ENCODE measurements around the gene RETSAT.
"Not testable (repeated sequence)": the region's sequence is repeated elsewhere in the genome, so short reads cannot be mapped to it uniquely, and the experiment has no call there.

RETSAT gene

DNA sequence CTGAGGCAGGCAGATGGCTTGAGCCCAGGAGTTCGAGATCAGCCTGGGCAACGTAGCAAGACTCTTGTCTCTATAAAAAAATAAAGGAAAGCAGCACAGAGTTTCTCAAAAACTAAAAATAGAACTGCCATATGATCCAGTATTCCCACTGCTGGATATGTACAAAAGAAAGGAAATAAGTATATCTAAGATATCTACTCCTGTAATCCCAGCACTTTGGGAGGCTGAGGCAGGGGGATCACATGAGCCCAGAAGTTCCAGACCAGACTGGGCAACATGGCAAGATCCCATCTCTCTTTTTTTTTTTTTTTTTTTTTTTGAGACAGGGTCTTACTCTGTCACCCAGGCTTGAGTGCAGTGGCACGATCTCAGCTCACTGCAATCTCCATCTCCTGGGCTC, 24.6 kb downstream of the RETSAT start:
- DNase-seq = not testable (repeated sequence)

DNA sequence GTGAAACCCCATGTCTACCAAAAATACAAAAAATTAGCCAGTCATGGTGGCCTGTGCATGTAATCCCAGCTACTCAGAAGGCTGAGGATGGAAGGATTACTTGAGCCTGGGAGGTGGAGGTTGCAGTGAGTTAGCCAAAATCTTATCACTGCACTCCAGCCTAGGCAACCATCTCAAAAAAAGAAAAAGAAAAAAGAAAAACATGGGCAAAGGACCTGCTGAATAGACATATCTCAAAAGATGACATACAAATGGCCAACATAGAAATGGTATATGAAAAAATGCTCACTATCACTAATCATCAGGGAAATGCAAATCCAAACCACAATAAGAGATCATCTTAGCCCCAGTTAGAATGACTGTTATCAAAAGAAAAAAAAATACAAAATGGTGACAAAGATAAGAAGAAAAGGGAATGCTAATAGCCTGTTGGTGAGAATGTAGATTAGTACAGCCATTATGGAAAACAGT, 25.1 kb downstream of the RETSAT start:
- DNase-seq = no peak

DNA sequence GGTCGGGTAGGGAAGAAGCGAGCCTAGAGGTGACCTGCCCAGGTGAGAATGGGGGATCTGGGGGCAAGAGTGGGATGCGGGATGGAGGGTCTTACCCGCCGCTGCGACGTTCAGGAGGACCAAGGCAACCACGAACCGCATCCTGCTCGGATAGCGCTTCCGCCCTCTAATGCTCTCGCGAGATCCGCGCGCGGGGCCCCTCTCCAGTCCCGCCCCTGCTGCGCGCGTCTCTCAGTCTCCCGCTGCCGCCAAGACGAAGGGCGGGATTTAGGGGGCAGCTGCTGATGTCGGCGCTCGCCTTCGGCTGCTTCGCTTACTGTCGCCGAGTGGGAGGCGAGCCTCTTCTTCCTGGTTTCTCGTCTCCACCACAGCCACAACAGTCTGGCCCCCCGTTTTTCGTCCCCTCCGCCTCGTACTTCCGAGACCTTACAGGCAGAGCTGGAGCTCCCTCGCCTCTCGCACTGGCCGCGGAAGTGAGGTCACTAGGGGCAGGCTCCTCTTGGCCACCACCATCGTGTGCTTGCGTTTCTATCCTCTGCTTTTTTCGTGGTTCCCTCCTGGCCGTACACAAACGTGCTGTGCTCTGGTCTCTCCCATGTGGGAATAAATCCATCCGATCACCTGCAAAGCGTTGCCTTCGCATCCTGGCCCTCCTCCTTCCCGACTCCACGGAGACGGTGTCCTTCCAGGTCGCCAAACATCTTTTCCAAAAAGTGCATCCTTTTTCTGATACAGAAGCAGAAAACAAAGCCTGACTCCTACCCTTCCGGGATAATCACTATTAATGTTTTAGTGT, 26.3 kb downstream of the RETSAT start, which contains the start of gene TGOLN2:
TSS of gene TGOLN2 (minus strand) at position 168 of the 796 bp plus-strand sequence. CDS start at position 141, 27 bp downstream.
- peak; percentile 93 for DNase-seq

DNA sequence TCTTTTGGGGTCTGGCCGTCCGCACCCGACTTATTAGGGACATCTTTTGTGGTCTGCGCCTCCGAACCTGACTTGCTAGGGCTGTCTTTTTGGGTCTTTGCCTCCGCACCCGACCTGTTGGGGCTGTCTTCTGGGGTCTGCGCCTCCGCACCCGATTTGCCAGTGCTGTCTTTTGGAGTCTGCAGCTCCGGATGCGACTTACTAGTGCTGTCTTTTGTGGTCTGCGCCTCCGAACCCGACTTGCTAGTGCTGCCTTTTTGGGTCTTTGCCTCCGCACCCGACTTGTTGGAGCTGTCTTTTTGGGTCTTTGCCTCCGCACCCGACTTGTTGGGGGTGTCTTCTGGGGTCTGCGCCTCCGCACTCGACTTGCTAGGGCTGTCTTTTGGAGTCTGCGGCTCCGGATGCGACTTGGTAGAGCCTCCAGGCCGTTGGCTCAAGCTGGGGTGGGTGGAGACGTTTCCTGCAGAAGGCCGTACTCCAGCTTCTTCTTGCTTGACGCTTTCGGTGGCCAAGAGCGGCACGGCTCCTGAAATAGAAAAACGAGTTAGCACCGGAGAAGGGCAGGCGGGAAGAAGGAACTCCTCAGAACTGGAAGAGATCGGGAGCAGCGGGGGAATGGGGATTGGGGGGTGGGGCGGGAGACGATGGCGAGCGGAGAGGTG, 27.0 kb downstream of the RETSAT start:
- DNase-seq = peak; percentile 62

DNA sequence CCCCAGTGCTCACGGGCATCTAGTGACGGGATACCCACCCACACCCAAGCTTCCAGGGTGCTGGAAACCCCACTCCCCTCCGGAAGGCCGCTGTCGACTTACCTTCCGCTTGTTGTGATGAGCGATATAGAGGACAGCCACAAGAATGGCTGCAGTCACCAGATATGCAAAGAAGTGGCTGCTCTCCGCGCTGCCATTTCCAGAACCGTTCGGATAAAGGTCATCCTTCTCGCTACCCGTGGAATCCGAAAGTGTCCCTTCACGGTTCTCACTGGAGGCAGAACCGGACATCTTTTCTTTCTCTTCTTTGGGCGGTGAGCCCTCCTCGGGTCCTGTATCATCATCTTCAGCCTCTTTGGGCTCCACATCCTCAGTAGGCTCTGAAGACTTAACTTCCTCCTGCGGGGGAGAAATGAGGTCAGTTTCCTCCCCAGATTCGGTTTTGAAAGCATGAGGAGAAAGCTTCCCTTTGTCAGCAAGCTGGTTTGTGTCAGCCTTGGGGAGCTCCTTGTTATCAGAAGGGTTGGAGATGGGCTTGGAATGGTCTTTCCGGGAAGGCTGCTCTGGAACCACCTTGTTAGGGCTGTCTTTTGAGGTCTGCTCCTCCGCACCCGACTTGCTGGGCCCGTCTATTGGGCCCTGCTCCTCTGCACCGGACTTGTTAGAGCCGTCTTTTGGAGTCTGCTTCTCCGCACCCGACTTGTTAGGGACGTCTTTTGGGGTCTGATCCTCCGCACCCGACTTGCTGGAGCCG, 27.7 kb downstream of the RETSAT start:
- peak; percentile 31 for DNase-seq

DNA sequence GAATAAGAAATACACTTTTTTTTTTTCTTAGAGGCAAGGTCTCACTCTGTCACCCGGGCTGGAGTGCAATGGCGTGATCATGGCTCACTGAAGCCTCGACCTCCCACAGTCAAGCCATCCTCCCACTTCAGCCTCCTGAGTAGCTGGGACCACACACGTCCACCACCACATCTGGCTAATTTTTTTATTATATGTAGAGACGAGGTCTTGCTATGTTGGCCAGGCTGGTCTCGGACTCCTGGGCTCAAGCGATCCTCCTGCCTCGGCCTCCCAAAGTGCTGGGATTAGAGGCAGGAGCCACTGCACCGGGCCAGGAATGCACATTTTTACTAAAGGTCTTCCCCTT, 28.9 kb downstream of the RETSAT start:
- no peak for DNase-seq

DNA sequence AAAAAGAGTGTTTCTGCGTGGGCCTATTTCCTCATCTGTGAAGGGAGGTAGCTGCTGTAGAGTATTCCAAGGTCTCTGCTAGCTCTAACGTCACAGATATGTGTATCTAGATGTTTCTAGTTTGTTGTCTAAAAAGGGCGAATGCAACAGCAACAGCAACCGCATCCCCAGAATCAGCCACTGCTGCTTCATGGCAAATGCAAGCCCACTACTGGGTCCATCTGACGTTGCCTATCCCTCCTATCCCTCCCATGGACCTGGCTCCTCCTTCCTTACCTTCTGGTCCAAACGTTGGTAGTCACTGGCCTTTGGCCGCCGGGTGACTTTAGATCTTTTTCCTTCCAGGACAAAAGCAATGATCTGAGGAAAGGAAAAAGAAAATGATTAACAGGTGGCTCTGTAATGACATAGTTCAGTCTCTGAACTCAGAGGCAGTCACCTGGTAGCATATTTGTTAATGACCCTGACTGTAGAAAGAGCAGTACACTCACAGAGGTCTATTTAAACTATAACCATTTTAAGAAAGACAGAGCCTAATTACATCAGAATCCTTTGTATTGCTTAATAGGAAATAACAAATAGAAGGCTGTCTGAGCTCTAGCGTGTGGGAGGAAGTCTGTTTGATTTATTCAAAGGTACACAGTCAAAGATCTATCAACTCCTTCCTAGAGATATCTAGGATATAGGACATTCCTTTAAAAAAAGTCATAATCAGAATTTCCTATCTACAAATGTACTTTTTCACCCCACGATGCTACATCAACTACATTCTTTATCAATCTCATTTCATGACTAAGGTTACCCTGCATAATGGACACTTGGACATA, 29.5 kb downstream of the RETSAT start:
- no peak for DNase-seq

DNA sequence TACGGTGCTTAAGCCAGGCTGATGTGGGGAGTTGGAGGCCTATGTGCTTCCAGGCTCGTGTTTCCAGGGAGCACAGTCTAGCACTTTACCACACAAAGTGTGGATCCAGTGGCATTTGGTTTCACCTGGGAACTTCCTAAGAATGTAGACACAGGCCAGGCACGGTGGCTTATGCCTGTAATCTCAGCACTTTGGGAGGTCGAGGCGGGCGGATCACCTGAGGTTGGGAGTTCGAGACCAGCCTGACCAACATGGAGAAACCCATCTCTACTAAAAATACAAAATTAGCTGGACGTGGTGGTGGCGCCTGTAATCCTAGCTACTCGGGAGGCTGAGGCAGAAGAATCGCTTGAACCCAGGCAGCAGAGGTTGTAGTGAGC, 30.4 kb downstream of the RETSAT start:
- not testable (repeated sequence) for DNase-seq

DNA sequence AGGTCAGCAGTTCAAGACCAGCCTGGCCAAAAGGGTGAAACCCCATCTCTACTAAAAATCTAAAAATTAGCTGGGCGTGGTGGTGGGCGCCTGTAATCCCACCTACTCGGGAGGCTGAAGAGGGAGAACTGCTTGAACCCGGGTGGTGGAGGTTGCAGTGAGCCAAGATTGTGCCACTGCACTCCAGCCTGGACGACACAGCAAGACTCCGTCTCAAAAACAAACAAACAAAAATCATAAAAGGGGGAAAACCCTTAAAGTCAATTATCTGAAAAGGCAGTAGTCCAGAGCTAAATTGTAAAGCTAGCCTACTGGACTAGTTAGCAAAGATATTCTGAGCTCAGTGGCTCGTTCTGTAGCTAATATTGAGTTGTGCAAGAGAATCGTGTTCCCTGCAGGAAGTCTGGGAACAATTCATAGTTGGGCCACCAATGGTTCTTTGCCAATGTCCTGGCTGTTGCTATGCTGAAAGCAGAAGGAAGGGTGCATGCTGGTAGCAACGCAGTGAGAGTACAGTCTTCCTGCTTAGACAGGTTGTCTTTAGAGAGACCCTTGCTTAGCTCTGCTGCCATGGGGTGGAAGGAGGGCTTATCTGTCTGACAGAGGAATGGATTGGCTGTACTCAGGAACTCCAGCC, 30.9 kb downstream of the RETSAT start:
- no peak for DNase-seq

DNA sequence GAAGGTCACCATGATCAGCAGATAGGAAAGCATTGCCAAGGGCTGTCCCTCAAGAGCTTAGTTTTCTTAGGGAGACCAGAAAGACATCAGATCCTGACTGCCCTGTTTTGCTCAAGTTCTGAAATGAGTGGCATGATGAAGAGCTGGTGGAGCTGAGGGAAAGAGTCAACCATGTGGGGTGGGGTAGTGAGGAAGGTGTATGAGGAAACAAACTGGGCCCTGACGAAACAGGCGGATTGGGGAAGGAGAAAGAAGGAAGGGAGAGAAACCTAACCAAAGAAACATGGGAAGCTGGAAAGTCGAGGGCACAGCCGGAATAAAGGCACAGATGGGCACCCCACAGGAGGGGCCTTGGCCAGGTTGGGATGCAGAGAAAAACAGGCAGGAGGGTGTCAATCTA, 34.5 kb downstream of the RETSAT start:
- no peak for DNase-seq

DNA sequence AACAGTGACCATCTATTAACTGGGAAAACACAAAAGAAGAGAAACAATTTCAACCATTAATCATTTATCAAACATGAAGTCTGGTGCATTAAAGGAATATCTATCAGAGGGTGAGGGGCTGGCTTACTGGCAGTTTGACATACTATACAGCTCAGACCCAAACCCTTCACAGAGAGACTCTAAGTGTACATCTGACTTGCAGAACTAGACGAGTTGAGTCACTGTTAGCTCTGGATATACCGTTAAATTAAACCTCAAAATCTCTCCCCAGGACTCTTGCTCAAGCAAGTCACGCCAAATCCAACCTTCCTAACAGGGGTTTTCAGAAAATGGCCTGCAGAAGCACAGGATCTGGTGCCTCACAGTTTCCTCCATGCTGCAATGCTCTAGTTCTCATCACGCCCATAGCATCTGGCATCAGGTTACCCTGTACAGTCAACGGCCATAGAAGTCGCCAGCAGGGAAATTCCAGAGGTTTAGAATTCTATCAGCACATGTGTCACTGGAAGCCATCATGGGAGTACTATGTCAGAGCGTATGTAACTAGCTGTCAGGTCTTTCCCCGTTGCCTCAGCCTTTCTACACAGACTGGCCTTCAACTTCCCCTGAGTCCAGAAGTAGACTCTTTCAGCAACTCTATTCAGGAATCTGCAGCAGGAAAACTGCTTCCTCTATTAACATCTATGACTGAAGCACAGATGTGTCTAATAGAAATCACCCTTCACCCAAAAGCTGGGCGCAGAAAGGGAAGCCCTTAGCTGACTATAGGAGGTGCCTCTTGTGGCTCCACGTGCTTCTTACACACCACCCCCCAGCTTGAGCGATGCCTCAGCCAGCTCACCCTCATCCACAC, 35.9 kb downstream of the RETSAT start:
- no peak for DNase-seq

DNA sequence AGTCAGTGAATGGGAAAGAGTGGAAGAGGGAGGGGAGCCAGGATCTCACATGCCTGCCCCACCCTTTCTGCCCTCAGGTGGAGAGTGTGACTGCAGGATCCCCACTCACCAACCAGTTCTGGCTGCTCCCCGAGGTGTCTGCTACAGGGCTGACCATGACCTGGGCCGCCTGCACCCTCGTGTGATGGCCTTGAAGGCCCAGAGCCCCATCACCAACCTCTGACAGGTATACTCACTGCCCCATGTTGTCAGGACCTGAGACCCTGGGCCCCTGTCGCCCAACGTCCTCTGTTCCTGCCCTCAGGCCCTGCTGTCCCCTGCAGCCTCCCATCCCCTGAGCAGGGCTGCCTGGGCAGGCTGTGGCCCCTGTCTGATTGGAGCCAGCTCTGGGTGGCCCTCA, 38.4 kb downstream of the RETSAT start:
- not testable (repeated sequence) for DNase-seq

DNA sequence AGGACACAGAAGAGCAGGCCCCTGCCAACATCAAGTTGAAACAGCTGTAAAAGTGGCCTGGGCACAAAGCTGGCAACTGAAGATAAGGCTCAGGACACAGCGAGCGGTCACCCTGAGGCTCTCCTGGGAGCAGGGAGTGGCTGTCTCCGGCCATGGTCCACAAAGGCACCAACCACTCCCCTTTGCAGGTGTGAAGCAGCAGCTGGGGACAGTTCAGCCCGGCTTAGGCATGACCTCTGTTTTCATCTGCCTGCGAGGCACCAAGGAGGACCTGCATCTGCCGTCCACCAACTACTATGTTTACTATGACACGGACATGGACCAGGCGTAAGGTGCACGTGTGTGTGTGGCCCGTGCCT, 39.5 kb downstream of the RETSAT start:
- DNase-seq = no peak

DNA sequence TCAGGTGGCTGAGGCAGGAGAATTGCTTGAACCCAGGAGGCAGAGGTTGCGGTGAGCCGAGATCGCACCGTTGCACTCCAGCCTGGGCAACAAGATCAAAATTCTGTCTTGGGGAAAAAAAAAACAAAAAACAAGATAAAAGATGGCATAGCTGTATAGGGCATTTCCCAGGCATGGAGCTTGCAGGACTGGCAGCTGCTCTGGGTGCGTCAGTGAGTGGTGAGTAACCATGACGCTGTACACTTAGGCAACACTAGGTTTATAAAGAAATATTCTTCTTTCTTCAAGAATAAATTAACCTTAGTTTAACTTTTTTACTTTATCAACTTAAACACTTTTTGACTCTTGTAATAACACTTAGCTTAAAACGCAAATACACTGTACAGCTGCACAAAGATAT, 41.9 kb downstream of the RETSAT start:
- DNase-seq = no peak

DNA sequence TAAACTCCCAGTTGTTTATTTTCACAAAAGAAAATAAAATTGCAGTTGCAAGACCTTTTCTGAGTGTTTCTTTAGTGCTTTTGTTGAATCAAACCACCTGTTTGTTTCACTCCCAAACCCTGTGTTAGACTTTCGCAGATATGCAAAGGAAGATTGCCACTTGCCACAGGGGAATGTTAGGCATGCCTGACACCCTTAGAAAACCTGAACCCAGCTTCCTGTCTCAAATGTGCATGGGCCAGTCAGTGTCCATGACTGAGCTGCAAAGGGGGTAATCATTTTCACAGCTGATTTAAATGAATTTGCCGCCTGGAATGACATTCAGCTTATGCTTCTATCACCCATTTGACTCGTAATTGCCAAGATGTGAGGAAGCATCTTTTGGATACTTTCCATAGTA, 44.0 kb downstream of the RETSAT start:
- no peak for DNase-seq

DNA sequence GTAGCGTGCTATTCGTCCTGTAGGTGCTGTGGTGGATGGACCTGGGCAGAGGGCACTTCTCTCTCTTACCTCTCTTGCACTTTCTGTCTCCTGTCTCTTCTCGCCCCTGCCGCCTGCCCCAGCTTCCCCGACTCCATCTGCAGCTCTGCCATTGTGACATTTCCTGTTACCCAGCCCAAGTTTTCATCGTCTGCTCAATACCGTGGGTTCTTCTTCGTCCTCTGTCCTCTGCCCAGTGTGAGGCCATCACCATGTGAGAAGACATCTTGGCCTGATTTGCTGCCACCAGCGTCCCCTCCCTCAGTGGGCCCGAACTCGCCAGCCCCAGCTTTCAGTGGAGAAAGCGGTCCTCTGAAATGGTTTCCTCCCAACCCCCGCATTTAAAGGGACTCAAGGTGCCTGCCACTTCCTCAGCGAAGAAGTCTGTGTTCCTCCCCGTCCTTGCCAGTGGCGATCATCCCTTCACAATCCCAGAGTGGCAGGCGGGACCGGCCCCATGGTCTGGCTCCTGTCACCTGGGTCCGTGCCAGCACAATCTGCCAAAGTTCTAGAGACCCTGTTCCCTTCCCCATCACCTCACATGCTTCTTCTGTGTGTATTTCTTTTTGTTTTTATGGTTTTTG, 44.5 kb downstream of the RETSAT start:
- no peak for DNase-seq

DNA sequence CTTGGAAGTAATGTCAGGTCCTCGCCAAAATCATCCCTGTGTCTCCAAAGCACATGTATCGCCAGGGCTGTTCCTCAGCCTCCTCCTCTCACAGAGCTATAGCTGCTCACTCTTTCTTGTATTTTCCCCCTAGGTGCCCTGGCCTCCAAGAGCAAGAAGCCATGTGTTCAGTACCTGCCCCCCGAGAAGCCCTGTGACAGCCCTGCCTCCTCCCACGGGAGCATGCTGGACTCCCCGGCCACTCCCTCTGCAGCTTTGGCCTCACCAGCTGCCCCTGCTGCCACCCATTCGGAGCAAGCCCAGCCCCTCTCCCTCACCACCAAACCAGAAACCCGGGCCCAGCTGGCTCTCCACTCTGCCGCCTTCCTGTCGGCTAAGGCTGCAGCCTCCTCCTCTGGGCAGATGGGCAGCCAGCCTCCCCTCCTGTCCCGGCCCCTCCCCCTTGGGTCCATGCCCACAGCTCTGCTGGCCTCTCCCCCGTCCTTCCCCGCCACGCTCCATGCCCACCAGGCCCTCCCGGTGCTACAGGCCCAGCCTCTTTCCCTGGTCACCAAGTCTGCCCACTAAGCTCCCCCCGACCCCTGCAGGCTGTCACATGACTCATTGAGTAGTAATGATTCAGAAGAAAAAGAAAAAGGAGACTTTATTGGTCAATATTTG, 45.3 kb downstream of the RETSAT start:
- no peak for DNase-seq

DNA sequence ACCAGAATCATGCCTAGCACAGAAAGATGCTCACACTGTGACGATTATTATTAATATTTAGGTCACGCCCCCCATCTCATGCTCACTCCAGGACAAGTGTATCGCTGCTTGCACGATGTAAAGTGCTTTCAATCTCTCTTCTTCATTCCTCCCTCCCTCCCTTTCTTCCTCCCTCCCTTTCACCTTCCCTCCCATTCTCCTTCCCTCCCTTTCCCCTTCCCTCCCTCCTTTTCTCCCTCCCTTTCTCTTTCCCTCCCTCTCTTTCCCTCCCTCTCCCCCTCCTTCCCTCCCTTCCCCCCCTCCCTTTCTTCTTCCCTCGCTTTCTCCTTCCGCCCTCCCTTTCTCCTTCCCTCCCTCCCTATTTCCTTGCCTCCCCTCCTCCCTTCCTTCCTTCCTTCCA, 46.1 kb downstream of the RETSAT start:
- DNase-seq = no peak

DNA sequence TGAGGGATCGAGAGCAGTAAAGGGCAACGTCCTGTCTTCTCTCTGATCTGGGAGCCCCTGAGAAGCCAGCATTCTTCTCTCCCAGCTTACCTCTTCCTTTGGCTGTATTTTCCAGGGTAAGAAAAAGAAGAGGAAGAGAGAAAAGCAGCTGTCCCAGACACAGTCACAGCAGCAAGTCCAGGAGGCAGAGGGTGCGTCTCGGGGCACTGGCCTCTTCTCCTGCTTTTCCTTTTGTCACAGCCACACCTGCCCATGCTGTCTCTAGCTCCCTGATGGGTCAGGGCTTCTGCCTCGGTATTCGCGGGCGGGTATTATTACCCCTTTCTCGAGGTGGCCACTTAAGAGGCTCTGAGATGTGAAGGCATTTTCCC, 46.8 kb downstream of the RETSAT start:
- no peak for DNase-seq

DNA sequence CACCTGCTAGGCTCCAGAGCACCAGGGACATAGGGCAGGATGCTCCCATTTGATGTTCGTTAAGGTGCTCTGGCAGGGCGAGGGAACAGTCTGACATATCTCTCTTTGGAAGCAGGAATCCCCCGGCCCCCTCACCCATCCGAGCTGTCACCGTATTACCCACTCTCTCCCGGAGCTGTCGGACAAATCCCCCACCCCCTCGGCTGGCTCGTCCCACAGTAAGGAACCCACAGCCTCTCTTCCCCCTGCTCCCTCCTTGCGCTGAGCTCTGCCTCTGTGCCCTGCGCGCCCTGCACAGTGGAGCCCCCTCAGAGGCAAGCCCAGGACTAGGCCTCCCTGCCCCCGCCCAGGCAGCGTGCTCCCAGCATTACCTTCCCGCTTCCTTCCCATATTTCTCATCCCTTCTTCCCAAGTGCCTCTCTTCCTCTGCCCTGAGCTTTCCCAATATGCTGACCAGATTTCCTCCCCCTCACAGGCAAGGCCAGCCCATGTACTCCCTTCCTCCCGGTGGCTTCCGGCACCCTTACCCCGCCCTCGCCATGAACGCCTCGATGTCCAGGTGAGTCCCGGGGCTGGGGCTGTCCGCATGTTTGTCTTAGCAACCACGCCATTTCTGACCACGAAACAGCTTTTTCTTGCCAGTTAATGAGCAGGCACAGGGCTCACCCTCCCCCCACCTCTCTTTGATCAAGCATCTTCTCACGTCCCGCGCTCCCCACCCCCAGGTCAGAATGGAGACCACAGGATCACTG, 50.4 kb downstream of the RETSAT start:
- no peak for DNase-seq

All from activated gamma-delta T cell treated with Interleukin-2 at 50 U/mL for 16 hours (primary cell).